GM10266 (cell line): Measurements from ENCODE around the gene FAM118A.

Experiments
- DNase-seq: peaks from one replicate; pipeline ENCODE4 v3.0.0; 2012; ENCODE audit errors: extremely low spot score
- CTCF ChIP-seq: IDR thresholded peaks from 2 replicates; pipeline ENCODE4 v1.5.1; 2012; ENCODE audit warnings: mild to moderate bottlenecking, low read depth; ENCODE audit not compliant: control insufficient read depth, insufficient read depth; ENCODE audit errors: missing control alignments

FAM118A gene

GRCh38 chr22:45314054-45314721 lies 4.5 kb downstream of the FAM118A start:
- no peak for DNase-seq
- TF ChIP-seq CTCF: no peak

- DNase-seq: no peak
- no peak for TF ChIP-seq CTCF
These were observed 5.1 kb downstream of the FAM118A start for GRCh38 chr22:45314786-45315185.

GRCh38 chr22:45316796-45317526 lies 7.2 kb downstream of the FAM118A start:
- DNase-seq: no peak

GRCh38 chr22:45317551-45318167 lies 7.9 kb downstream of the FAM118A start:
- no peak for DNase-seq

More at GRCh38 chr22:45316796-45317526, 7.2 kb downstream of the FAM118A start:
- no peak for TF ChIP-seq CTCF

GRCh38 chr22:45318168-45318557 lies 8.4 kb downstream of the FAM118A start:
- TF ChIP-seq CTCF: no peak
- peak; percentile 82 for DNase-seq

More at GRCh38 chr22:45317551-45318167, 7.9 kb downstream of the FAM118A start:
- no peak for TF ChIP-seq CTCF

GRCh38 chr22:45318558-45319323 lies 9.0 kb downstream of the FAM118A start:
- DNase-seq: peak; percentile 65
- TF ChIP-seq CTCF: no peak
